SU-DHL-6 (cell line): ENCODE results near the gene RTCA.

ENCODE experiments used
- H2AFZ ChIP-seq: fragments of 200-600 bp; sonication (generic); 2 replicates; pipeline ENCODE4 v1.6.1; 2014; ENCODE audit warnings: low read depth, mild to moderate bottlenecking, moderate library complexity, mixed read lengths, antibody characterized with exemption, low read length; ENCODE audit not compliant: severe bottlenecking
- H3F3A ChIP-seq: fragments of 200-600 bp; shearing (Covaris generic); 2 replicates; pipeline ENCODE4 v1.6.0; 2016; ENCODE audit warnings: antibody characterized with exemption, mild to moderate bottlenecking; ENCODE audit not compliant: insufficient read depth
- H3K27ac ChIP-seq: fragments of 200-600 bp; sonication (generic); 2 replicates; pipeline ENCODE4 v1.5.1; 2016; ENCODE audit warnings: low read depth, mild to moderate bottlenecking, low read length, moderate library complexity, mixed read lengths
- H3K27me3 ChIP-seq: fragments of 200-600 bp; sonication (generic), shearing (Covaris generic); 2 replicates; pipeline ENCODE4 v1.6.0; 2014; ENCODE audit warnings: mild to moderate bottlenecking, low read length
- H3K36me3 ChIP-seq: fragments of 200-600 bp; sonication (generic); 2 replicates; pipeline ENCODE4 v1.6.1; 2014; ENCODE audit warnings: mild to moderate bottlenecking, low read length, mixed read lengths
- H3K4me2 ChIP-seq: fragments of 300-600, 200-600 bp; shearing (Covaris generic), sonication (generic); 2 replicates; pipeline ENCODE4 v1.6.0; 2014; ENCODE audit warnings: low read length, low read depth, mild to moderate bottlenecking; ENCODE audit not compliant: poor library complexity, severe bottlenecking
- H3K4me3 ChIP-seq: fragments of 200-600 bp; sonication (generic); 2 replicates; pipeline ENCODE4 v1.5.1; 2014; ENCODE audit warnings: antibody characterized with exemption, low read length, mild to moderate bottlenecking, mixed read lengths; ENCODE audit not compliant: insufficient read depth, poor library complexity, severe bottlenecking
- H3K79me2 ChIP-seq: fragments of 200-600 bp; sonication (generic); 2 replicates; pipeline ENCODE4 v1.6.1; 2014; ENCODE audit warnings: mild to moderate bottlenecking, low read length, moderate library complexity; ENCODE audit not compliant: insufficient read depth
- H3K9ac ChIP-seq: fragments of 200-600 bp; sonication (generic); 2 replicates; pipeline ENCODE4 v1.7.0; 2014; ENCODE audit warnings: mild to moderate bottlenecking, low read length
- H3K9me2 ChIP-seq: fragments of 200-600 bp; sonication (generic); replicated peaks from 2 replicates; pipeline ENCODE4 v1.6.1; 2014; ENCODE audit warnings: low read length; ENCODE audit not compliant: insufficient read depth
- H3K9me3 ChIP-seq: fragments of 200-600 bp; sonication (generic); 2 replicates; pipeline ENCODE4 v1.6.1; 2014; ENCODE audit warnings: low read length, mixed read lengths; ENCODE audit not compliant: insufficient read depth
- H4K20me1 ChIP-seq: fragments of 200-600 bp; sonication (generic); 2 replicates; pipeline ENCODE4 v1.6.1; 2014; ENCODE audit warnings: low read depth, mild to moderate bottlenecking, antibody characterized with exemption, low read length, moderate library complexity, mixed read lengths
- CTCF ChIP-seq: fragments of 200-600 bp; sonication (generic); IDR thresholded peaks from one replicate; pipeline ENCODE4 v1.5.1; 2017; ENCODE audit warnings: antibody characterized with exemption, mild to moderate bottlenecking, low read length, moderate library complexity; ENCODE audit not compliant: insufficient read depth, poor library complexity, severe bottlenecking
- EZH2phosphoT487 ChIP-seq: fragments of 200-600 bp; sonication (generic), shearing (Covaris generic); conservative IDR thresholded peaks from 2 replicates; pipeline ENCODE4 v1.6.1; 2018; ENCODE audit warnings: mild to moderate bottlenecking, antibody characterized with exemption, low read length, moderate library complexity, mixed read lengths

RTCA gene

DNA sequence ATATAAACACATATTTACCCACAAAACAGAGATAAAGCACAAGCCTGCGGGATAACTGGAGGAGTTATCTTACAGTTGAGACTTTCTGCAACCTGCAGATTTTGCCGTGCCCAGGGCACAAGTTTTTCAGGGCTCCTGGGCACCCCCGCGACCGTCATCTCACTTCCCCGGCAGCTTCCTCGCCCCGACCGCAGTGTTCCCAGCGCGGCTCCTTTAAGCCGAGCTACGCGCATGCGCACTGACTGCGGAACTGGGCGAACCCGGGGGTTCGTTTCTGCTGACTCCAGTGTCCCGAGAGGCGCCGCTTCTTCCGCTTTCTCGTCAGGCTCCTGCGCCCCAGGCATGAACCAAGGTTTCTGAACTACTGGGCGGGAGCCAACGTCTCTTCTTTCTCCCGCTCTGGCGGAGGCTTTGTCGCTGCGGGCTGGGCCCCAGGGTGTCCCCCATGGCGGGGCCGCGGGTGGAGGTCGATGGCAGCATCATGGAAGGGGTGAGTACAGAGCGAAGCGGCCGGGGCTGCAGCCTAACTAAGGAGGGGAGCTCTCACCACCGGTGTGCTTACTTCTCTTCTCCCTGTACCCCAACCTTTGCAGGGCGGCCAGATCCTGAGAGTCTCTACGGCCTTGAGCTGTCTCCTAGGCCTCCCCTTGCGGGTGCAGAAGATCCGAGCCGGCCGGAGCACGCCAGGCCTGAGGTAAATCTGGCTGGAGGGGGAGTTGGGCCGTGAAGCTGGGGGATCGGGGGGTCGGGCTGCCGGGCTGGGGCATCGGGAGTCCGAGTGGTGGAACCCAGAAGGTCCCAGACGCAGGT, at the start of gene RTCA:
RTCA (plus strand) TSS at position 286 of the 810 bp plus-strand sequence; CDS start at position 446, 160 bp downstream.
- H3F3A ChIP-seq, result no peaks in the 10 kb centered on the region; the same call in 1 of the 2 replicates
- H3K27ac ChIP-seq, result peak within 1 kb of the TSS; percentile 66
- peaks cover 17% of the 10 kb centered on the region for H3K36me3 ChIP-seq
- no peaks in the 10 kb centered on the region for H4K20me1 ChIP-seq
- no peak for TF ChIP-seq EZH2phosphoT487
- TF ChIP-seq CTCF, result no peak
- H3K79me2 ChIP-seq, result peaks cover 31% of the 10 kb centered on the region
- H2AFZ ChIP-seq, result peak within 1 kb of the TSS; percentile 89
- H3K27me3 ChIP-seq, result no peaks in the 10 kb centered on the region
- H3K9me3 ChIP-seq, result no peaks in the 10 kb centered on the region
- H3K4me3 ChIP-seq, result peak within 1 kb of the TSS; percentile 98
- H3K4me2 ChIP-seq, result peak within 1 kb of the TSS; percentile 98
- H3K9me2 ChIP-seq, result no peaks in the 10 kb centered on the region
- peak within 1 kb of the TSS; percentile 95 for H3K9ac ChIP-seq

DNA sequence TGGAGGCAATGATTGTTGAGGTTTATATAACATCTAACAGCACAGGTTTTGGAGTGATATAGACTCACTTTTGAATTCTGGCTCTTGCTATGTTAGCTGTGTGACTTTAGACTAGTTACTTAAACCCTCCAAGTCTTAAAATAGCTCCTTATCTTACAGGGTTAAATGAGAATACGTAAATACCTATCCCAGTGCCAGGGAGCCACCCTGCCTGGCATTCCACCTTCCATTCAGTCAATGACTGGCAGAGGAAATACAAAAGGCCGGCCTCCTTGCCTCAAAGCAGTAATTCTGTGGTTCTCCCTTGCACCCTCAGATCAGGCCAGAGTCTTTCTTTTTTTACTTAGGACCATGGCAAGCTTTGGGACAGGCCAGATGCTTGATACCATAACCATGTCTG, 48.2 kb upstream of the RTCA start:
- Histone ChIP-seq H3K27ac (no peak overlapping the region), H3K4me3 (no peak overlapping the region), H2AFZ (no peak overlapping the region), H3K9me3 (no peaks in the 10 kb centered on the region), H3F3A (no peaks in the 10 kb centered on the region), H3K36me3 (peaks cover 3% of the 10 kb centered on the region; the same call in 1 of the 2 replicates), H3K9me2 (no peaks in the 10 kb centered on the region), H4K20me1 (no peaks in the 10 kb centered on the region), H3K4me2 (no peak overlapping the region), H3K9ac (no peak overlapping the region), H3K79me2 (no peaks in the 10 kb centered on the region), H3K27me3 (no peaks in the 10 kb centered on the region)
- TF ChIP-seq EZH2phosphoT487, result no peak

- H3K27me3 ChIP-seq, result no peaks in the 10 kb centered on the region
- no peak overlapping the region for H3K9ac ChIP-seq
- TF ChIP-seq CTCF (no peak), EZH2phosphoT487 (no peak)
- no peaks in the 10 kb centered on the region for H3K79me2 ChIP-seq
- no peaks in the 10 kb centered on the region; the same call in 1 of the 2 replicates for H3K36me3 ChIP-seq
- H3F3A ChIP-seq, result no peaks in the 10 kb centered on the region
- H3K9me2 ChIP-seq, result no peaks in the 10 kb centered on the region
- no peaks in the 10 kb centered on the region for H3K9me3 ChIP-seq
- H3K4me2 ChIP-seq, result no peak overlapping the region
- no peaks in the 10 kb centered on the region for H4K20me1 ChIP-seq
- no peak overlapping the region for H2AFZ ChIP-seq
- no peak overlapping the region for H3K27ac ChIP-seq
- H3K4me3 ChIP-seq, result no peak overlapping the region
These were observed 46.6 kb upstream of the RTCA start for GRCh38 chr1:100219457-100219856.

GRCh38 chr1:100219883-100220282, 46.1 kb upstream of the RTCA start:
- no peaks in the 10 kb centered on the region for H3K79me2 ChIP-seq
- H3K36me3 ChIP-seq, result no peaks in the 10 kb centered on the region; the same call in 1 of the 2 replicates
- no peaks in the 10 kb centered on the region for H4K20me1 ChIP-seq
- no peaks in the 10 kb centered on the region for H3F3A ChIP-seq
- H3K27ac ChIP-seq, result no peak overlapping the region
- TF ChIP-seq CTCF (no peak), EZH2phosphoT487 (no peak)
- H2AFZ ChIP-seq, result no peak overlapping the region
- no peak overlapping the region for H3K4me2 ChIP-seq
- H3K27me3 ChIP-seq, result no peaks in the 10 kb centered on the region
- no peaks in the 10 kb centered on the region for H3K9me3 ChIP-seq
- H3K9me2 ChIP-seq, result no peaks in the 10 kb centered on the region
- no peak overlapping the region for H3K4me3 ChIP-seq
- H3K9ac ChIP-seq, result no peak overlapping the region
